Stimulated activated CD8-positive, alpha-beta memory T cell treated with anti-CD3 and anti-CD28 coated beads, Interleukin-15, amount 100 ng/mL, for 1 hour (primary cell): Measurements from ENCODE around the gene CA5A.
A peak's percentile ranks its signal among the peaks of the same experiment; 100 is the strongest.
"Not testable (repeated sequence)": the region's sequence is repeated elsewhere in the genome, so short reads cannot be mapped to it uniquely, and the experiment has no call there.

ENCODE experiments used
- DNase-seq: peaks from one replicate; pipeline ENCODE4 v3.0.0-alpha.2; 2020; ENCODE audit warnings: low read depth

Gene CA5A

GRCh38 chr16:87865902-87866555, 70.3 kb downstream of the CA5A start:
- DNase-seq = not testable (repeated sequence)

- no peak for DNase-seq
These were observed 71.9 kb downstream of the CA5A start for GRCh38 chr16:87864331-87864989.

GRCh38 chr16:87863327-87863635, 73.0 kb downstream of the CA5A start:
- DNase-seq = not testable (repeated sequence)

- DNase-seq = not testable (repeated sequence)
These were observed 73.6 kb downstream of the CA5A start for GRCh38 chr16:87862597-87863326.

- not testable (repeated sequence) for DNase-seq
These were observed 74.8 kb downstream of the CA5A start for GRCh38 chr16:87861300-87862099.

- DNase-seq = no peak
These were observed 75.6 kb downstream of the CA5A start for GRCh38 chr16:87860553-87861299.

- not testable (repeated sequence) for DNase-seq
These were observed 78.0 kb downstream of the CA5A start for GRCh38 chr16:87858151-87858993.

GRCh38 chr16:87856791-87857228, 79.5 kb downstream of the CA5A start:
- no peak for DNase-seq

- DNase-seq = no peak
These were observed 80.2 kb downstream of the CA5A start for GRCh38 chr16:87855852-87856715.

GRCh38 chr16:87854907-87855683, 81.2 kb downstream of the CA5A start:
- no peak for DNase-seq

- DNase-seq = no peak
These were observed 82.0 kb downstream of the CA5A start for GRCh38 chr16:87854053-87854906.

GRCh38 chr16:87853411-87854052, 82.8 kb downstream of the CA5A start:
- DNase-seq = peak; percentile 64

- no peak for DNase-seq
These were observed 84.7 kb downstream of the CA5A start for GRCh38 chr16:87851601-87852000.

- DNase-seq = no peak
These were observed 85.2 kb downstream of the CA5A start for GRCh38 chr16:87851141-87851587.

GRCh38 chr16:87850009-87851006, 86.0 kb downstream of the CA5A start:
- peak; percentile 68 for DNase-seq

- no peak for DNase-seq
These were observed 86.8 kb downstream of the CA5A start for GRCh38 chr16:87849419-87850008.
